ENCODE data around the gene RRAGB.
"Not testable (repeated sequence)": the region's sequence is repeated elsewhere in the genome, so short reads cannot be mapped to it uniquely, and the experiment has no call there.

The RRAGB gene

GRCh38 chrX:55731826-55732225 is 14.3 kb downstream of the RRAGB start:
- H3K36me3 ChIP-seq = peaks cover 10% of the 10 kb centered on the region
- H3K27ac ChIP-seq = no peak overlapping the region
- H3K4me3 ChIP-seq (ENCODE audit: low read depth, low read length) = no peak overlapping the region
- TF ChIP-seq CTCF (IDR thresholded peaks at IDR 0.05; ENCODE audit: low read depth, low read length) = no peak
- no peak for DNase-seq
- H3K9me3 ChIP-seq (ENCODE audit: severe bottlenecking) = no peaks in the 10 kb centered on the region
- peaks cover 1% of the 10 kb centered on the region for H3K27me3 ChIP-seq (ENCODE audit: insufficient read depth, low read depth, severe bottlenecking)

- Histone ChIP-seq H3K27ac (no peak overlapping the region), H3K27me3 (ENCODE audit: insufficient read depth, low read depth, severe bottlenecking) (no peaks in the 10 kb centered on the region), H3K4me3 (ENCODE audit: low read depth, low read length) (no peak overlapping the region), H3K36me3 (peaks cover 3% of the 10 kb centered on the region), H3K9me3 (ENCODE audit: severe bottlenecking) (no peaks in the 10 kb centered on the region)
- DNase-seq = no peak
- TF ChIP-seq CTCF (IDR thresholded peaks at IDR 0.05; ENCODE audit: low read depth, low read length) = no peak
These were observed 21.4 kb downstream of the RRAGB start for GRCh38 chrX:55738969-55739368.

- Histone ChIP-seq H3K9me3 (ENCODE audit: severe bottlenecking) (no peaks in the 10 kb centered on the region), H3K36me3 (peaks cover 3% of the 10 kb centered on the region), H3K27me3 (ENCODE audit: insufficient read depth, low read depth, severe bottlenecking) (peaks cover 3% of the 10 kb centered on the region), H3K4me3 (ENCODE audit: low read depth, low read length) (no peak overlapping the region), H3K27ac (no peak overlapping the region)
- no peak for DNase-seq
- TF ChIP-seq CTCF (IDR thresholded peaks at IDR 0.05; ENCODE audit: low read depth, low read length) = no peak
These were observed 25.1 kb downstream of the RRAGB start for GRCh38 chrX:55742649-55743048.

- H3K27ac ChIP-seq; H3K36me3 ChIP-seq; H3K4me3 ChIP-seq (ENCODE audit: low read depth, low read length); DNase-seq; H3K9me3 ChIP-seq (ENCODE audit: severe bottlenecking); H3K27me3 ChIP-seq (ENCODE audit: insufficient read depth, low read depth, severe bottlenecking): not testable (repeated sequence)
These were observed 30.9 kb downstream of the RRAGB start for GRCh38 chrX:55748463-55748862.

GRCh38 chrX:55750256-55750655 is 32.7 kb downstream of the RRAGB start:
- DNase-seq = no peak
- Histone ChIP-seq H3K9me3 (ENCODE audit: severe bottlenecking) (no peaks in the 10 kb centered on the region), H3K27ac (no peak overlapping the region), H3K4me3 (ENCODE audit: low read depth, low read length) (no peak overlapping the region), H3K36me3 (no peaks in the 10 kb centered on the region), H3K27me3 (ENCODE audit: insufficient read depth, low read depth, severe bottlenecking) (peaks cover 3% of the 10 kb centered on the region)
- TF ChIP-seq CTCF (IDR thresholded peaks at IDR 0.05; ENCODE audit: low read depth, low read length) = no peak

GRCh38 chrX:55754861-55755294 is 37.3 kb downstream of the RRAGB start:
- H3K27ac ChIP-seq = no peak overlapping the region
- TF ChIP-seq CTCF (IDR thresholded peaks at IDR 0.05; ENCODE audit: low read depth, low read length) = no peak
- H3K27me3 ChIP-seq (ENCODE audit: insufficient read depth, low read depth, severe bottlenecking) = no peaks in the 10 kb centered on the region
- no peak overlapping the region for H3K4me3 ChIP-seq (ENCODE audit: low read depth, low read length)
- no peak for DNase-seq
- H3K36me3 ChIP-seq = no peaks in the 10 kb centered on the region
- no peaks in the 10 kb centered on the region for H3K9me3 ChIP-seq (ENCODE audit: severe bottlenecking)
